ENCODE measurements around the gene SLX4IP. TPM values are rescaled to one million over a fixed set of nuclear protein-coding genes. Genes with fewer than 3 reads are reported as not detected.

Gene SLX4IP
- total and polyA plus RNA-seq, 2 of the 13 experiments (the other 11 are each of a cell fraction or from before 2014, with no cell fraction given) = 3.6 to 7.3 TPM

- no peak for TF ChIP-seq JUNB (CRISPR knock-in tag; IDR thresholded peaks at IDR 0.05; ENCODE audit: borderline replicate concordance)
- TF ChIP-seq, protein P1, sequence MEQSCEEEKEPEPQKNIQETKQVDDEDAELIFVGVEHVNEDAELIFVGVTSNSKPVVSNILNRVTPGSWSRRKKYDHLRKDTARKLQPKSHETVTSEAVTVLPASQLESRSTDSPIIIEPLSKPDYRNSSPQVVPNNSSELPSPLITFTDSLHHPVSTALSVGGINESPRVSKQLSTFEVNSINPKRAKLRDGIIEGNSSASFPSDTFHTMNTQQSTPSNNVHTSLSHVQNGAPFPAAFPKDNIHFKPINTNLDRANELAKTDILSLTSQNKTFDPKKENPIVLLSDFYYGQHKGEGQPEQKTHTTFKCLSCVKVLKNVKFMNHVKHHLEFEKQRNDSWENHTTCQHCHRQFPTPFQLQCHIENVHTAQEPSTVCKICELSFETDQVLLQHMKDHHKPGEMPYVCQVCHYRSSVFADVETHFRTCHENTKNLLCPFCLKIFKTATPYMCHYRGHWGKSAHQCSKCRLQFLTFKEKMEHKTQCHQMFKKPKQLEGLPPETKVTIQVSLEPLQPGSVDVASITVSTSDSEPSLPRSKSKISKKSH (CRISPR knock-in tag; IDR thresholded peaks at IDR 0.05; ENCODE audit: borderline replicate concordance) = no peak
- TF ChIP-seq ZMAT3 (CRISPR knock-in tag; conservative IDR thresholded peaks at IDR 0.05) = no peak
These were observed 207.9 kb downstream of the SLX4IP start (continued) for GRCh38 chr20:10642856-10643559.

GRCh38 chr20:10643560-10643873 is 208.4 kb downstream of the SLX4IP start:
- no peak for DNase-seq (ENCODE audit: low spot score)
- CTCF ChIA-PET (ENCODE audit: low intra/inter-chr PET ratio, low total read pairs) = no interaction called here
- Histone ChIP-seq H3K36me3 (replicated peaks in 1 of 2; ENCODE audit: control insufficient read depth in 1 of 2, insufficient read depth in 2 of 2, low read length in 2 of 2) (peaks cover 81 to 96% of the 10 kb centered on the region in 2 experiments), H3K9ac (ENCODE audit: insufficient read depth, low read depth, low read length) (no peak overlapping the region), H3K79me2 (ENCODE audit: insufficient read depth, low read length) (no peaks in the 10 kb centered on the region), H3K4me1 (ENCODE audit: insufficient read depth, low read length) (no peaks in the 10 kb centered on the region), H3K27me3 (ENCODE audit: control insufficient read depth in 1 of 2, insufficient read depth in 2 of 2, low read length in 2 of 2) (no peaks in the 10 kb centered on the region), H3K4me2 (ENCODE audit: low read depth, low read length) (no peak overlapping the region), H4K20me1 (ENCODE audit: insufficient read depth, low read length) (no peaks in the 10 kb centered on the region), H2AFZ (ENCODE audit: low read length) (no peak overlapping the region), H3K27ac (ENCODE audit: extremely low read length, insufficient read depth, low read length) (no peak overlapping the region), H3K4me3 (replicated peaks in 1 of 3; ENCODE audit: insufficient read depth in 1 of 3, low read depth in 2 of 3, low read length in 3 of 3) (no peak overlapping the region), H3K9me3 (ENCODE audit: low read length) (no peaks in the 10 kb centered on the region)
- no peak for FAIRE-seq
- intact Hi-C loops (cut with micrococcal nuclease; ENCODE audit: unreplicated experiment) = no loop called here
- TF ChIP-seq ZNF713 (CRISPR knock-in tag; IDR thresholded peaks at IDR 0.05) = no peak
- no peak for TF ChIP-seq ZNF724P (CRISPR knock-in tag; IDR thresholded peaks at IDR 0.05; ENCODE audit: borderline replicate concordance)
- TF ChIP-seq ZBTB7A (CRISPR knock-in tag; IDR thresholded peaks at IDR 0.05) = no peak
- no peak for TF ChIP-seq BRD4 (CRISPR knock-in tag; IDR thresholded peaks at IDR 0.05)
- TF ChIP-seq WIZ (CRISPR knock-in tag; IDR thresholded peaks at IDR 0.05) = no peak
- TF ChIP-seq RBM22 (optimal IDR thresholded peaks at IDR 0.05; ENCODE audit: low read length) = peak; percentile 86
- TF ChIP-seq ZNF780A (CRISPR knock-in tag; IDR thresholded peaks at IDR 0.05) = no peak
- 0 out of 2 replicates have a peak, but pooled peaks have one; percentile 39 for TF ChIP-seq TARDBP (CRISPR knock-in tag; IDR thresholded peaks at IDR 0.05)
- over 99% methylated on average over 7 of the region's 7 CpGs for WGBS (ENCODE audit: low lambda C conversion rate)
- no peak for ATAC-seq
- in situ Hi-C loops (cut with HindIII; ENCODE audit: extremely low pct_ligation_motif_present, low pct_unique_long_range_greater_than_20kb) = loop anchor here (10.0 kb wide), 1 partner anchor 209 kb away; the partner anchor contains the start of genes MKKS and SLX4IP
- no TSS peak for BruUV-seq (replicated peaks)
- POLR2A ChIA-PET = no interaction called here
